ENCODE measurements around the gene GTF2IRD1.

DNA sequence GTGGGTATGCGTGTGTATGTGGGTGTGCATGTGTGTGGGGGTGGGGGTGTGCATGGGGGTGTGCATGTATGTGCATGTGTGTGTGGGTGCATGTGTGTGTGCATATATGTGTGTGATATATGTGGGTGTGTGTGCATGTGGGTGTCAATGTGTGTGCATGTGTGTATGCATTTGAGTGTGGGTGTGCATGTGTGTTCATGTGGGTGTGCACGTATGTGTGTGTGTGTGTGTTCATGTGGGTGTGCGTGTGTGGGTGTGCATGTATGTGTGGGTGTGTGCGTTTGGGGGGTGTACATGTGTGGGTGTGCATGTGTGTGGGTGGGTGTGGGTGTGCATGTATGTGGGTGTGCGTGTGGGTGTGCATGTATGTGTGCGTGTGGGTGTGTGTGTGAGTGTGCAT, 42.6 kb downstream of the GTF2IRD1 start:
- TF ChIP-seq CTCF (IDR thresholded peaks at IDR 0.05), result no peak
- TF ChIP-seq EP300 (IDR thresholded peaks at IDR 0.05), result no peak
